HCT116 (cell line): ENCODE measurements around the gene POC1B. TPM values are rescaled to one million over a fixed set of nuclear protein-coding genes. Genes with fewer than 3 reads are reported as not detected.

ENCODE experiments used
- ATAC-seq: fragments of 200-7000 bp; cut with Tn5 transposase; 2 replicates; pipeline ENCODE4 v1.9.1; 2020; ENCODE audit warnings: mild to moderate bottlenecking, moderate library complexity
- BruUV-seq: library from RNA; stranded (reverse); fragments of 400-500 nt; replicated peaks from 2 replicates; lab custom pipeline; 2021; lab: Mats Ljungman, UMichigan
- CTCF ChIA-PET: fragments of 300-600 bp; sonication (Branson Sonifier 250); formaldehyde crosslinking; loops from one replicate; lab custom pipeline; 2021; ENCODE audit warnings: antibody characterized with exemption; lab: Charles Lee
- POLR2A ChIA-PET: fragments of 300-600, 350-600 bp; sonication (Branson Sonifier 250); formaldehyde crosslinking; loops from one replicate; lab custom pipeline; 2021; ENCODE audit warnings: antibody characterized with exemption; lab: Charles Lee
- RAD21 ChIA-PET, 2 experiments: fragments of 300-600 bp; sonication (Branson Sonifier 250); formaldehyde crosslinking; loops; one replicate each; lab custom pipeline; 2023; ENCODE audit warnings: low total read pairs in 2 of 2; ENCODE audit not compliant: uncharacterized antibody in 2 of 2, unreplicated experiment in 2 of 2, low non-redundant PET in 1 of 2; lab: Charles Lee
- DNase-seq: peaks from one replicate; pipeline ENCODE4 v3.0.0-alpha.2; 2010; ENCODE audit warnings: low read depth, low spot score
- H2AFZ ChIP-seq: fragments of 200-600 bp; shearing (Covaris generic), sonication (generic); 2 replicates; pipeline ENCODE4 v1.6.1; 2017; ENCODE audit warnings: low read depth, mixed run types, mixed read lengths, antibody characterized with exemption, low read length; ENCODE audit not compliant: poor library complexity, severe bottlenecking
- H3K27ac ChIP-seq: 2 replicates; pipeline ENCODE4 v1.5.1; 2012; ENCODE audit warnings: low read depth, low read length
- H3K27me3 ChIP-seq: fragments of 200-600 bp; sonication (generic); 2 replicates; pipeline ENCODE4 v1.6.1; 2016; ENCODE audit warnings: mixed run types, low read length, mixed read lengths; ENCODE audit not compliant: insufficient read depth
- H3K36me3 ChIP-seq, 2 experiments: fragments of 200-500 bp in 1 of 2; fragments of 200-600 bp in 1 of 2; sonication (Bioruptor generic) in 1 of 2; sonication (generic) in 1 of 2; 2 replicates each; pipeline versions ENCODE4 v1.5.1 to v1.6.1; 2014 to 2016; ENCODE audit warnings: low read length in 2 of 2, inconsistent platforms in 1 of 2, mixed read lengths in 1 of 2, mixed run types in 1 of 2; ENCODE audit not compliant: insufficient read depth in 2 of 2, control insufficient read depth in 1 of 2
- H3K4me1 ChIP-seq, 2 experiments: fragments of 200-600 bp in 1 of 2; sonication (generic) in 1 of 2; 2 replicates each; pipeline versions ENCODE4 v1.5.1 to v1.6.1; 2012 to 2017; ENCODE audit warnings: low read length in 2 of 2, inconsistent platforms in 1 of 2, mild to moderate bottlenecking in 1 of 2, mixed read lengths in 1 of 2, mixed run types in 1 of 2, moderate library complexity in 1 of 2; ENCODE audit not compliant: insufficient read depth in 2 of 2, control insufficient read depth in 1 of 2
- H3K4me2 ChIP-seq: fragments of 200-600 bp; sonication (generic); 2 replicates; pipeline ENCODE4 v1.6.1; 2017; ENCODE audit warnings: mixed run types, low read length, mixed read lengths
- H3K4me3 ChIP-seq, 2 experiments: fragments of 200-600 bp in 1 of 2; sonication (generic) in 1 of 2; replicated peaks in 1 of 2; 2 replicates each; pipeline ENCODE4 v1.5.1; 2011 to 2016; ENCODE audit warnings: low read length in 2 of 2, control low read depth in 1 of 2, low read depth in 1 of 2, mild to moderate bottlenecking in 1 of 2, mixed read lengths in 1 of 2, mixed run types in 1 of 2
- H3K79me2 ChIP-seq: fragments of 200-600 bp; sonication (generic); 2 replicates; pipeline ENCODE4 v1.6.1; 2017; ENCODE audit warnings: mild to moderate bottlenecking, mixed run types, low read length, moderate library complexity, mixed read lengths; ENCODE audit not compliant: insufficient read depth
- H3K9ac ChIP-seq: fragments of 200-600 bp; sonication (generic); 2 replicates; pipeline ENCODE4 v1.6.1; 2016; ENCODE audit warnings: low read length, mixed read lengths
- H3K9me2 ChIP-seq: fragments of 200-600 bp; sonication (generic), shearing (Covaris generic); 2 replicates; pipeline ENCODE4 v1.6.1; 2017; ENCODE audit warnings: mixed run types, mild to moderate bottlenecking, moderate library complexity; ENCODE audit not compliant: insufficient read depth
- H3K9me3 ChIP-seq, 2 experiments: fragments of 200-500 bp in 1 of 2; fragments of 200-600 bp in 1 of 2; sonication (Bioruptor generic) in 1 of 2; sonication (generic) in 1 of 2; 2 replicates each; pipeline ENCODE4 v1.6.1; 2014 to 2017; ENCODE audit warnings: low read length in 2 of 2, mixed read lengths in 2 of 2, inconsistent platforms in 1 of 2, low read depth in 1 of 2, mild to moderate bottlenecking in 1 of 2, mixed run types in 1 of 2, moderate library complexity in 1 of 2; ENCODE audit not compliant: control insufficient read depth in 1 of 2, insufficient read depth in 1 of 2
- H4K20me1 ChIP-seq: fragments of 200-600 bp; sonication (generic), shearing (Covaris generic); 2 replicates; pipeline ENCODE4 v1.6.1; 2017; ENCODE audit warnings: mixed run types, mild to moderate bottlenecking, moderate library complexity; ENCODE audit not compliant: insufficient read depth
- CTCF ChIP-seq, 3 experiments: fragments of 200-600 bp in 1 of 3; sonication (generic) in 1 of 3; IDR thresholded peaks in 2 of 3; conservative IDR thresholded peaks in 1 of 3; 2 replicates each; pipeline ENCODE4 v1.5.1; 2012 to 2017; ENCODE audit warnings: low read depth in 2 of 3, low read length in 2 of 3, antibody characterized with exemption in 1 of 3, borderline replicate concordance in 1 of 3, control low read depth in 1 of 3, mild to moderate bottlenecking in 1 of 3, mixed read lengths in 1 of 3, mixed run types in 1 of 3, moderate library complexity in 1 of 3; ENCODE audit not compliant: insufficient read depth in 1 of 3
- ELF1 ChIP-seq: IDR thresholded peaks from 2 replicates; pipeline ENCODE4 v1.6.1; 2012; ENCODE audit warnings: low read depth, borderline replicate concordance
- POLR2A ChIP-seq: IDR thresholded peaks from 2 replicates; pipeline ENCODE4 v1.7.0; 2011; ENCODE audit warnings: borderline replicate concordance; ENCODE audit not compliant: insufficient read depth, insufficient read length; ENCODE audit errors: extremely low read depth
- SRF ChIP-seq: IDR thresholded peaks from 2 replicates; pipeline ENCODE4 v1.6.1; 2012; ENCODE audit warnings: low read depth
- intact Hi-C: fragments of 100-400 bp; cut with micrococcal nuclease; formaldehyde crosslinking; loops from 2 replicates; pipeline ENCODE4 v1.10.0; 2022
- total RNA-seq: library from RNA; stranded (reverse); gene quantifications from one replicate; pipeline ENCODE4 v1.2.1, GENCODE V29; 2021; ENCODE audit not compliant: unreplicated experiment

POC1B gene
- total RNA-seq, 1 experiment from 2014 or later: 14.3 TPM

GRCh38 chr12:89544022-89544421, 18.2 kb upstream of the POC1B start:
- RAD21 ChIA-PET: no interaction called here
- no peak overlapping the region for H3K9ac ChIP-seq

More at GRCh38 chr12:89544022-89544421, 18.2 kb upstream of the POC1B start:
- Histone ChIP-seq H3K4me3 (no peak overlapping the region), H3K4me2 (no peak overlapping the region), H3K9me2 (no peaks in the 10 kb centered on the region), H3K9me3 (no peaks in the 10 kb centered on the region), H3K27ac (no peak overlapping the region), H2AFZ (no peak overlapping the region), H4K20me1 (no peaks in the 10 kb centered on the region), H3K4me1 (peaks cover 0 to 4% of the 10 kb centered on the region in 2 experiments; a peak in 1 of 4 replicates), H3K79me2 (no peaks in the 10 kb centered on the region), H3K36me3 (no peaks in the 10 kb centered on the region), H3K27me3 (no peaks in the 10 kb centered on the region)
- POLR2A ChIA-PET: no interaction called here
- no TSS peak for BruUV-seq
- CTCF ChIA-PET: interaction anchor here (1.0 to 2.0 kb wide), 3 partner anchors 165 to 1401 kb away, joined by 3 to 5 read pairs (median 4); partner anchors contain the start of gene ATP2B1
- no peak for DNase-seq
- intact Hi-C loops: loop anchor here (5.0 to 10.0 kb wide), 3 partner anchors 418 to 711 kb away; no protein-coding TSS in a partner anchor
- no peak for ATAC-seq
- TF ChIP-seq ELF1: no peak
- TF ChIP-seq POLR2A: no peak
- no peak for TF ChIP-seq CTCF (IDR thresholded peaks at IDR 0.05 in 2 of 3, conservative IDR thresholded peaks at IDR 0.05 in 1 of 3; ENCODE audit: borderline replicate concordance in 1 of 3, insufficient read depth in 1 of 3, low read depth in 2 of 3, low read length in 2 of 3)
- TF ChIP-seq SRF: no peak
